GM12865 (cell line): Measurements from ENCODE around the gene MTHFR.

Experiments used
- DNase-seq: peaks from one replicate; pipeline ENCODE4 v3.0.0; 2010; ENCODE audit warnings: low read depth
- H3K4me3 ChIP-seq: 2 replicates; pipeline ENCODE4 v1.5.1; 2011; ENCODE audit warnings: mild to moderate bottlenecking, low read depth, low read length, control low read depth
- CTCF ChIP-seq: IDR thresholded peaks from 2 replicates; pipeline ENCODE4 v1.5.1; 2011; ENCODE audit warnings: low read length, control low read depth, low read depth, inconsistent platforms; ENCODE audit not compliant: insufficient read depth; ENCODE audit errors: missing control alignments

Gene MTHFR

GRCh38 chr1:11790880-11791715 lies 14.7 kb downstream of the MTHFR start:
- H3K4me3 ChIP-seq, result no peak overlapping the region
- no peak for DNase-seq
- TF ChIP-seq CTCF, result no peak

- no peak overlapping the region for H3K4me3 ChIP-seq
- DNase-seq, result no peak
- TF ChIP-seq CTCF, result no peak
Observed at GRCh38 chr1:11790101-11790879, 15.5 kb downstream of the MTHFR start.

GRCh38 chr1:11789126-11790067 lies 16.4 kb downstream of the MTHFR start:
- TF ChIP-seq CTCF, result no peak
- DNase-seq, result no peak
- no peak overlapping the region for H3K4me3 ChIP-seq

GRCh38 chr1:11788549-11789053 lies 17.2 kb downstream of the MTHFR start:
- no peak for TF ChIP-seq CTCF
- no peak for DNase-seq
- no peak overlapping the region for H3K4me3 ChIP-seq

GRCh38 chr1:11787804-11788436 lies 17.8 kb downstream of the MTHFR start:
- no peak for TF ChIP-seq CTCF
- DNase-seq, result no peak
- H3K4me3 ChIP-seq, result no peak overlapping the region

GRCh38 chr1:11787251-11787803 lies 18.4 kb downstream of the MTHFR start:
- TF ChIP-seq CTCF, result no peak
- DNase-seq, result no peak
- no peak overlapping the region for H3K4me3 ChIP-seq
